ENCODE measurements around the gene CDK17.

The CDK17 gene

GRCh38 chr12:96247563-96247962, 152.7 kb downstream of the CDK17 start:
- Histone ChIP-seq H3K9me3 (ENCODE audit: control insufficient read depth, low read length) (no peaks in the 10 kb centered on the region), H3K4me1 (ENCODE audit: control insufficient read depth, insufficient read depth, low read length) (peaks cover 4% of the 10 kb centered on the region)

DNA sequence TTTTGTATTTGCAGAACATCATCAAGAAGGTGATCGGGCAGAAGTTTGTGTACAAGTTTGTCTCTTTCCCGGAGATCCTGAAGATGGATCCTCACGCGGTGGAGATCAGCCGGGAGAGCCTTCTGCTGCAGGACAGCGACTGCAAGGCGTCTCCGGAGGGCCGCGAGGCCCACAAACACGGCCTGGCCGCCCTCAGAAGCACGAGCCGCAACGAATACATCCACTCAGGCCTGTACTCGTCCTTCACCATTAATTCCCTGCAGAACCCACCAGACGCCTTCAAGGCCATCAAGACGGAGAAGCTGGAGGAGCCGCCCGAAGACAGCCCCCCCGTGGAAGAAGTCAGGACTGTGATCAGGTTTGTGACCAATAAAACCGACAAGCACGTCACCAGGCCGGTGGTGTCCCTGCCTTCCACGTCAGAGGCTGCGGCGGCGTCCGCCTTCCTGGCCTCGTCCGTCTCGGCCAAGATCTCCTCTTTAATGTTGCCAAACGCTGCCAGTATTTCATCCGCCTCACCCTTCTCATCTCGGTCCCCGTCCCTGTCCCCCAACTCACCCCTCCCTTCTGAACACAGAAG, 153.2 kb downstream of the CDK17 start:
- H3K4me1 ChIP-seq (ENCODE audit: control insufficient read depth, insufficient read depth, low read length) = peaks cover 6% of the 10 kb centered on the region
- no peak overlapping the region for H3K9ac ChIP-seq (ENCODE audit: low read length)
- no peak overlapping the region for H3K4me3 ChIP-seq (ENCODE audit: low read length)
- H3K9me3 ChIP-seq (ENCODE audit: control insufficient read depth, low read length) = no peaks in the 10 kb centered on the region
- H3K36me3 ChIP-seq (ENCODE audit: control insufficient read depth, insufficient read depth, low read length) = no peaks in the 10 kb centered on the region
- no peaks in the 10 kb centered on the region for H3K27me3 ChIP-seq (ENCODE audit: control insufficient read depth, insufficient read depth, low read length)

More at GRCh38 chr12:96247563-96247962, 152.7 kb downstream of the CDK17 start:
- Histone ChIP-seq H3K27me3 (ENCODE audit: control insufficient read depth, insufficient read depth, low read length) (no peaks in the 10 kb centered on the region), H3K4me3 (ENCODE audit: low read length) (no peak overlapping the region), H3K36me3 (ENCODE audit: control insufficient read depth, insufficient read depth, low read length) (no peaks in the 10 kb centered on the region), H3K9ac (ENCODE audit: low read length) (no peak overlapping the region)

GRCh38 chr12:96244826-96245225, 155.4 kb downstream of the CDK17 start:
- Histone ChIP-seq H3K36me3 (ENCODE audit: control insufficient read depth, insufficient read depth, low read length) (no peaks in the 10 kb centered on the region), H3K27me3 (ENCODE audit: control insufficient read depth, insufficient read depth, low read length) (no peaks in the 10 kb centered on the region), H3K4me1 (ENCODE audit: control insufficient read depth, insufficient read depth, low read length) (peaks cover 6% of the 10 kb centered on the region), H3K4me3 (ENCODE audit: low read length) (no peak overlapping the region), H3K9me3 (ENCODE audit: control insufficient read depth, low read length) (no peaks in the 10 kb centered on the region), H3K9ac (ENCODE audit: low read length) (no peak overlapping the region)

DNA sequence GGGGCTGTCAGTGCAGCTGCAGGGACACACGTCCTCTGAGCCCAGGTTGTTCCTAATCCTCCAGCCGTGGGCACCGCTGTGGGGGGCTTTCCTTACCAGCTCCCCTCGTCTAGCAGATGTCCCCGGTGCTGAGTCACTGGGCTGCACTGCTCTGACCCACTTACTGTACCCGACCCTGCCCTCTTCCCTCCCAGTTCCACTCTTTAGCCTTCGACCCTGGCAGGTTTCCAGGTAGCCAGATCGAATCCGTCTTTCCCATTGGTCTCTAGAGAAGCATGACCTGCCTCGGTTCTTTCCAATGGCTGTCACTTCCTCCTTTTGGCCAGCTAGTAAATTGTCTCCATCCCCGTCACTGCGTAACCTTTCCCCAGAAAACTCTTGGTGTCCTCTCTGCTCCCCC, 157.6 kb downstream of the CDK17 start:
- Histone ChIP-seq H3K9me3 (ENCODE audit: control insufficient read depth, low read length) (no peaks in the 10 kb centered on the region), H3K4me1 (ENCODE audit: control insufficient read depth, insufficient read depth, low read length) (peaks cover 16% of the 10 kb centered on the region), H3K36me3 (ENCODE audit: control insufficient read depth, insufficient read depth, low read length) (no peaks in the 10 kb centered on the region), H3K27me3 (ENCODE audit: control insufficient read depth, insufficient read depth, low read length) (no peaks in the 10 kb centered on the region), H3K9ac (ENCODE audit: low read length) (no peak overlapping the region), H3K4me3 (ENCODE audit: low read length) (no peak overlapping the region)

DNA sequence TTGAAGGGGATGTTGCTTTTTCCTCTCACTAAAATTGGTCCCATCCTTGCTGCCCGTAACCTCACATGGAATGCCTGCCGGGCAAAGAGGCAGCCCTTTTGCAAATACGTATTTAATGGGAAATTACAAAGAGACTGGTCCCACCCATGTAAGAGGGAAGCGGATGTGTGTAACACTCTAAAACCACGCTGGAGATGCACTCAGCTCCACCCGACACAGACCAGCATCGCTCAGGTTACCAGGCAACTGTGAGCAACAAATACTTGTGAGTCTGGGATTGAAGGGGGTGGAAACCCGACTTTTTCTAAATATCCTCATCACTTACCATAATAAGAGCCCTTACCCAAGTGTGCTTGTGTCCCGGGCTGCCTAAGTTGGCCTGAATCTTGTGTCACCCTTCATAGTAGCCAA, 158.4 kb downstream of the CDK17 start:
- H3K36me3 ChIP-seq (ENCODE audit: control insufficient read depth, insufficient read depth, low read length) = no peaks in the 10 kb centered on the region
- no peak overlapping the region for H3K4me3 ChIP-seq (ENCODE audit: low read length)
- H3K9ac ChIP-seq (ENCODE audit: low read length) = no peak overlapping the region
- H3K9me3 ChIP-seq (ENCODE audit: control insufficient read depth, low read length) = no peaks in the 10 kb centered on the region
- no peaks in the 10 kb centered on the region for H3K27me3 ChIP-seq (ENCODE audit: control insufficient read depth, insufficient read depth, low read length)
- peaks cover 23% of the 10 kb centered on the region for H3K4me1 ChIP-seq (ENCODE audit: control insufficient read depth, insufficient read depth, low read length)

DNA sequence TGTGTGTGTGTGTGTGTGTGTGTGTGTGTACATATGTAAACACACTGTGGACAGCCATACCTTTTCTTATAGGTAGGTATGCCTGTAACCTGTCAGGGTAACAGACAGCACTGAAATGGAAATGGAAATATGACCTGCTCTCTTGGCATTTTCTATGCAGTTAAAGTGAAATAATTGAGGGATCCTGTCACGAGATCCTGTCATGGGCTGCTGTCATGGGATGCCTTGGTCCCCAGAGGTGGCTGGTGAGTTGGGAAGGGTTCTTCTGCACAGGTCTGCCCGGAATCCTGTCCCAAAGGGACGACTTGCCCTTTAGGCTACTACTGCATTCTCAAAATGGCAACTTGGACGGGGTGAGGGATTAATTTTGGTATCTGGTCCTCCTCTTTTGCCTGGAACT, 158.8 kb downstream of the CDK17 start:
- Histone ChIP-seq H3K9me3 (ENCODE audit: control insufficient read depth, low read length) (no peaks in the 10 kb centered on the region), H3K36me3 (ENCODE audit: control insufficient read depth, insufficient read depth, low read length) (no peaks in the 10 kb centered on the region), H3K4me1 (ENCODE audit: control insufficient read depth, insufficient read depth, low read length) (peaks cover 28% of the 10 kb centered on the region), H3K27me3 (ENCODE audit: control insufficient read depth, insufficient read depth, low read length) (no peaks in the 10 kb centered on the region), H3K9ac (ENCODE audit: low read length) (no peak overlapping the region), H3K4me3 (ENCODE audit: low read length) (no peak overlapping the region)

DNA sequence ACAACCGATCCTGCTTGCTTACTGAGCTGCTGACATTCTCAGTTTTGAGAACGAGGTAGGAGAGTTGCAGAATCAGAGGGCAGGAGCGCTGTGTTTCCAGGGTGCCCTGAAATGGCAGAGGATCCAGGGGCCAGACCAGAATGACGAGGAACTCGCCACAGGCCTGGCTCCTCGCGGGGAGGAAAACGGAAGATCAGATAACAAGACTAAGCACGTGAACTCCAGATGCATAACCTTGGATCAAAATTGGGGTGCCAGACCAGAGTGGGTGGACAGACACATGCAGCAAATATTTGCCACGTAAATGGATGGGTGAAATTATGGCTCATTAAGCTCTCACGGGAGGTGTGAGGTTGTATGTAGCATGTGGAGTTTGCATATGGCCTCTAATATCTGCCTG, 159.6 kb downstream of the CDK17 start:
- Histone ChIP-seq H3K27me3 (ENCODE audit: control insufficient read depth, insufficient read depth, low read length) (no peaks in the 10 kb centered on the region), H3K36me3 (ENCODE audit: control insufficient read depth, insufficient read depth, low read length) (no peaks in the 10 kb centered on the region), H3K4me1 (ENCODE audit: control insufficient read depth, insufficient read depth, low read length) (peaks cover 34% of the 10 kb centered on the region), H3K4me3 (ENCODE audit: low read length) (no peak overlapping the region), H3K9me3 (ENCODE audit: control insufficient read depth, low read length) (no peaks in the 10 kb centered on the region), H3K9ac (ENCODE audit: low read length) (no peak overlapping the region)

- Histone ChIP-seq H3K4me1 (ENCODE audit: control insufficient read depth, insufficient read depth, low read length) (peaks cover 34% of the 10 kb centered on the region), H3K4me3 (ENCODE audit: low read length) (no peak overlapping the region), H3K36me3 (ENCODE audit: control insufficient read depth, insufficient read depth, low read length) (no peaks in the 10 kb centered on the region), H3K27me3 (ENCODE audit: control insufficient read depth, insufficient read depth, low read length) (no peaks in the 10 kb centered on the region), H3K9me3 (ENCODE audit: control insufficient read depth, low read length) (no peaks in the 10 kb centered on the region), H3K9ac (ENCODE audit: low read length) (no peak overlapping the region)
Observed at GRCh38 chr12:96239711-96240635, 160.3 kb downstream of the CDK17 start.

DNA sequence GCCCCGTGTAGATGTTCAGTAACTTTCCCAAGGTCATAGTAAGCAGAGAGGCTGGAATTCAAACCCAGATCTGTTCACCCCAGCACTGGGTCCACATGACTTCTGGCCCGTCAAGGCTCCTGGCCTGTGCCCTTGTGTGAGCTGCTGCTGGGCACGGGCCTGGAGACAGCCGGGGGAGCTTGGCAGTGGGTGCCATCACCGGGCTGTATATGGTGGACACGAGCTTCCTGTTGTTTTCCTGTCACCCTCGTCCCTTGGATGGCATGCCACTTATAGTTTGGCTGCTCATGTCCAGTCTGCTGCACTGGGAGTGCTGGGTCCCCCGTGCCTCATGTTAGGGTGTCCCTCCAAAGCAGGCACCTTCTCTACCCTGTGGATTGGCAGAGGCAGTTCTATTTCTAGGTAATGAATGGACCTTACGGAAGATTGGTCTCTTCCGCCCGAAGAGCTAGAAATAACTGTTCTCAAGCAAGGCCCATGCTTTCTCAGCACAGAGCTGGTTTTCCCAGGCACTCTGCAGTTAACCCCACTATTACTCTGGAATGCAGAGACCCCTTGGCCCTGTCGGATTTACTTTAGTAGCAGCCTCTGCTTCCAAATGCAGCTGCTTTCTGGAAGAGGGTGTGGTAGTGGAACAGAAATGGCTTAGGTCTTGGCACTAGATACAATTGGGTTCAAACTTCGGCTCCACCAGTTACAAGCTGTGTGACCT, 161.7 kb downstream of the CDK17 start:
- Histone ChIP-seq H3K36me3 (ENCODE audit: control insufficient read depth, insufficient read depth, low read length) (no peaks in the 10 kb centered on the region), H3K4me1 (ENCODE audit: control insufficient read depth, insufficient read depth, low read length) (peaks cover 40% of the 10 kb centered on the region), H3K4me3 (ENCODE audit: low read length) (no peak overlapping the region), H3K9ac (ENCODE audit: low read length) (no peak overlapping the region), H3K27me3 (ENCODE audit: control insufficient read depth, insufficient read depth, low read length) (no peaks in the 10 kb centered on the region), H3K9me3 (ENCODE audit: control insufficient read depth, low read length) (no peaks in the 10 kb centered on the region)

DNA sequence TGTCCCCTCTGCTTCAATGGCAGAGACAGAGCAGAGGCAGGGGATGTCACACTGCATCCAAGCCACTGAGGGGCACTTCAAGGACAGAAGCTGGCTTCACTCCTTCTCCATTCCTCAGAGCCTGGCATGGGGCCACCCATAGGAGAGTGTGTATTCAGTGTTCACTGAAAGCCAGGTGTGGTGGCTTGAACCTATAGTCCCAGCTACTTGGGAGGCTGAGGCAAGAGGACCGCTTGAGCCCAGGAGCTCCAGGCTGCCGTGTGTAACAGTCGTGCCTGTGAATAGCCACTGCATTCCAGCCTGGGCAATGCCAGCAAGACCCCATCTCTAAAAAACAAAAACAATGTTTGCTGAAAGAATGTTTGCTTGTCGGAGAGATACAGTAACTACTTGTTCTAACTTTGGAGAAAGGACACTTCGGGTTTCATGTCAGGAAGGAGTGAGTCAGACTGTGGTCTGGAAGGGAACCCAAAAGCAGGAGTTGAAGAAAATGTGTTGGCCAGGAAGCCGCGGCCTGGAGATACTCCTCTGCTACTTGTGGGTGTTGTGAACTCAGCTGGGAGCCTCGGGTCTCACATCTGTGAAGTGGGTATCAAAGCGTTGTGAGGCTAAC, 162.7 kb downstream of the CDK17 start:
- Histone ChIP-seq H3K4me3 (ENCODE audit: low read length) (no peak overlapping the region), H3K9ac (ENCODE audit: low read length) (no peak overlapping the region), H3K9me3 (ENCODE audit: control insufficient read depth, low read length) (no peaks in the 10 kb centered on the region), H3K36me3 (ENCODE audit: control insufficient read depth, insufficient read depth, low read length) (no peaks in the 10 kb centered on the region), H3K4me1 (ENCODE audit: control insufficient read depth, insufficient read depth, low read length) (peaks cover 36% of the 10 kb centered on the region), H3K27me3 (ENCODE audit: control insufficient read depth, insufficient read depth, low read length) (no peaks in the 10 kb centered on the region)

GRCh38 chr12:96237035-96237434, 163.2 kb downstream of the CDK17 start:
- peaks cover 34% of the 10 kb centered on the region for H3K4me1 ChIP-seq (ENCODE audit: control insufficient read depth, insufficient read depth, low read length)
- no peaks in the 10 kb centered on the region for H3K9me3 ChIP-seq (ENCODE audit: control insufficient read depth, low read length)
- no peak overlapping the region for H3K9ac ChIP-seq (ENCODE audit: low read length)
- H3K27me3 ChIP-seq (ENCODE audit: control insufficient read depth, insufficient read depth, low read length) = no peaks in the 10 kb centered on the region
- H3K36me3 ChIP-seq (ENCODE audit: control insufficient read depth, insufficient read depth, low read length) = no peaks in the 10 kb centered on the region
- no peak overlapping the region for H3K4me3 ChIP-seq (ENCODE audit: low read length)
